HG02885 (cell line): ENCODE data around the gene CTDSPL.

Source experiments
- ATAC-seq: cut with Tn5 transposase; IDR thresholded peaks from one replicate; pipeline ENCODE4 v1.9.1; 2021; ENCODE audit warnings: mild to moderate bottlenecking; ENCODE audit not compliant: unreplicated experiment, poor library complexity

CTDSPL gene

GRCh38 chr3:37909067-37909911 is 47.6 kb downstream of the CTDSPL start:
- no peak for ATAC-seq

- no peak for ATAC-seq
Observed at GRCh38 chr3:37910671-37911400, 49.2 kb downstream of the CTDSPL start.

GRCh38 chr3:37912052-37912733 is 50.5 kb downstream of the CTDSPL start:
- peak; percentile 42 for ATAC-seq

GRCh38 chr3:37913522-37913921 is 51.8 kb downstream of the CTDSPL start:
- ATAC-seq = no peak

- ATAC-seq = no peak
Observed at GRCh38 chr3:37916685-37917084, 55.0 kb downstream of the CTDSPL start.

GRCh38 chr3:37918627-37919026 is 56.9 kb downstream of the CTDSPL start:
- ATAC-seq = no peak

- ATAC-seq = no peak
Observed at GRCh38 chr3:37920156-37920699, 58.5 kb downstream of the CTDSPL start.

- ATAC-seq = no peak
Observed at GRCh38 chr3:37921025-37921424, 59.3 kb downstream of the CTDSPL start.

GRCh38 chr3:37922721-37923568 is 61.3 kb downstream of the CTDSPL start:
- ATAC-seq = no peak

GRCh38 chr3:37923569-37924040 is 61.9 kb downstream of the CTDSPL start:
- ATAC-seq = no peak

- ATAC-seq = no peak
Observed at GRCh38 chr3:37924453-37924852, 62.8 kb downstream of the CTDSPL start.

- no peak for ATAC-seq
Observed at GRCh38 chr3:37925157-37925556, 63.5 kb downstream of the CTDSPL start.

GRCh38 chr3:37926611-37927010 is 64.9 kb downstream of the CTDSPL start:
- no peak for ATAC-seq

- no peak for ATAC-seq
Observed at GRCh38 chr3:37930495-37930894, 68.8 kb downstream of the CTDSPL start.

- ATAC-seq = no peak
Observed at GRCh38 chr3:37932505-37932904, 70.8 kb downstream of the CTDSPL start.

- no peak for ATAC-seq
Observed at GRCh38 chr3:37934631-37935289, 73.1 kb downstream of the CTDSPL start.

- ATAC-seq = no peak
Observed at GRCh38 chr3:37935290-37935668, 73.6 kb downstream of the CTDSPL start.

GRCh38 chr3:37935756-37936666 is 74.3 kb downstream of the CTDSPL start:
- no peak for ATAC-seq
